Activated T-cell treated with anti-CD3 and anti-CD28 coated beads, Interleukin-2, amount 50 U/mL, for 4 hours (primary cell): ENCODE results near the gene SLC22A5. TPM values are rescaled to one million over a fixed set of nuclear protein-coding genes. Genes with fewer than 3 reads are reported as not detected.
A peak's percentile ranks its signal among the peaks of the same experiment; 100 is the strongest.

Experiments
- ATAC-seq, 2 donors: fragments of 200-7000 bp; cut with Tn5 transposase; one replicate each; pipeline ENCODE4 v1.10.0; 2021
- DNase-seq: peaks from one replicate; pipeline ENCODE4 v3.0.0-alpha.2; 2020
- H3K27me3 Mint-ChIP-seq: one replicate; pipeline ENCODE4 v1.8.0; 2021; ENCODE audit warnings: low read depth, mixed read lengths
- H3K36me3 Mint-ChIP-seq: one replicate; pipeline ENCODE4 v1.8.0; 2022; ENCODE audit warnings: mixed read lengths; ENCODE audit not compliant: insufficient read depth
- H3K4me1 Mint-ChIP-seq: one replicate; pipeline ENCODE4 v1.8.0; 2021; ENCODE audit warnings: low read depth, mixed read lengths
- H3K4me3 Mint-ChIP-seq: one replicate; pipeline ENCODE4 v1.8.0; 2021; ENCODE audit warnings: mild to moderate bottlenecking, moderate library complexity, mixed read lengths
- H3K9me3 Mint-ChIP-seq: one replicate; pipeline ENCODE4 v1.8.0; 2021; ENCODE audit warnings: mixed read lengths
- total RNA-seq, 3 donors: library from RNA; stranded (reverse); gene quantifications; one replicate each; pipeline ENCODE4 v1.2.1, GENCODE V29; 2021

The SLC22A5 gene
- total RNA-seq, 3 donors from 2014 or later: 4.4 to 6.3 (median 5.7) TPM

GRCh38 chr5:132354381-132355139, 14.9 kb upstream of the SLC22A5 start:
- H3K27me3 Mint-ChIP-seq: no peaks in the 10 kb centered on the region
- H3K4me1 Mint-ChIP-seq: no peaks in the 10 kb centered on the region
- DNase-seq (no peak), ATAC-seq (no peak)
- peaks cover 26% of the 10 kb centered on the region for H3K36me3 Mint-ChIP-seq
- H3K4me3 Mint-ChIP-seq: no peak overlapping the region
- no peaks in the 10 kb centered on the region for H3K9me3 Mint-ChIP-seq

DNA sequence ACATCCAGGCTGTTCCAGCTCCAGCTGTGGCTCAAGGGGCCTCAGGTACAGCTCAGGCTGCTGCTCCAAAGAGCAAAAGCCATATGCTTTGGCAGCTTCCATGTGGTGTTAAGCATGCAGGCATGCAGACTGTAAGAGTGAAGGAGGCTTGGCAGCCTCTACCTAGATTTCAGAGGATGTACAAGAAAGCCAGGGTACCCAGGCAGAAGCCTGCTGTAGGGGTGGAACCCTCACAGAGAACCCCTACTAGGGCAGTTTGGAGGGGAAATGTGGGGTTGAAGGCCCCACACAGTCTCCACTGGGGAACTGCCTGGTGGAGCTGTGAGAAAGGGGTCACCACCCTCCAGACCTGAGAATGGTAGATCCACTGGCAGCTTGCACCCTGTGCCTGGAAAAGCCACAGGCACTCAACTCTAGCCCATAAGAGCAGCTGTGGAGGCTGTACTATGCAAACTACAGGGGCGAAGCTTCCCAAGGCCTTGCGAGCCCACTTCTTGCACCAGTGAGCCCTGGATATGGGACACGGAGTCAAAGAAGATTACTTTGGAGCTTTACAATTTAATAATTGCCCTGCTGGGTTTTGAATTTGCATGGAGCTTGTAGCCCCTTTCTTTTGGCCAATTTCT, 14.3 kb upstream of the SLC22A5 start:
- no peak for DNase-seq
- Mint-ChIP-seq H3K36me3 (peaks cover 22% of the 10 kb centered on the region), H3K9me3 (no peaks in the 10 kb centered on the region), H3K4me1 (no peaks in the 10 kb centered on the region), H3K27me3 (no peaks in the 10 kb centered on the region), H3K4me3 (no peak overlapping the region)
- ATAC-seq: no peak

DNA sequence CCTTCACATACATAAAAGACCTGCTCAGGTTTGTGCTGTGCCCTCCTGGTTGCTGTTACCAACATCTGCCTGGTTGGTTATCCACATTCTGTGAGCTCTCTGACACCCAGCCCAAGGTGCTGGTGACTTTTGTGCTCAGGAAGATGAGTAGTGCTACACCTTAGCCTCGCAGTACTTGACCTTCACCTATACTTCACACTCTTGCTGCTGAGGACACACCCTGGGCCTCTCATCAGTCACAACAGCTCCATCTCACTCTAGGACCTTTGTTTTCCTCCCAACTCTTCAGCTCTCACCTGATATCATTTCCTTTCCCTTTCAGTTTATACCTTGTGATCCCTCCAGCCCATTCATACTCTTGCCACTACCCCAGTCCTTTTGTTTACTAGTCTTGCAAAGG, 10.7 kb upstream of the SLC22A5 start:
- Mint-ChIP-seq H3K27me3 (no peaks in the 10 kb centered on the region), H3K4me3 (no peak overlapping the region), H3K36me3 (peaks cover 22% of the 10 kb centered on the region), H3K4me1 (no peaks in the 10 kb centered on the region), H3K9me3 (no peaks in the 10 kb centered on the region)
- DNase-seq: no peak
- no peak for ATAC-seq

DNA sequence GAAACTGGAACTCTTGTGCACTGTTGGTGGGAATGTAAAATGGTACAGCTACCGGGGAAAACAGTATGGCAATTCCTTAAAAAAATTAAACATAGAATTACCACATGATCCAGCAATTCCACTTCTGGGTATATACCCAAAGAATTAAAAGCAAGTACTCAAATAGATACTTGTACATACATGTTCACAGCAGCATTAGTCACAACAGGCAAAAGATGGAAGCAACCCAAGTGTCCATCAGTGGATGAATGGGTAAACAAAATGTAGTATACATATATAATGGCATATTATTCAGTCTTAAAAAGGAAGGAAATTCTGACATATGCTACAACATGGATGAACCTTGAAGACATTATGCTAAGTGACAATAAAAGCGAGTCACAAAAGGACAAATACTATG, 7.4 kb upstream of the SLC22A5 start:
- H3K9me3 Mint-ChIP-seq: no peaks in the 10 kb centered on the region
- no peak for ATAC-seq
- no peaks in the 10 kb centered on the region for H3K4me1 Mint-ChIP-seq
- no peaks in the 10 kb centered on the region for H3K27me3 Mint-ChIP-seq
- no peak overlapping the region for H3K4me3 Mint-ChIP-seq
- no peak for DNase-seq
- H3K36me3 Mint-ChIP-seq: peaks cover 18% of the 10 kb centered on the region

- no peak for DNase-seq
Measured at GRCh38 chr5:132363431-132364112, 5.9 kb upstream of the SLC22A5 start.

GRCh38 chr5:132364319-132364718, 5.2 kb upstream of the SLC22A5 start:
- peaks cover 4% of the 10 kb centered on the region for H3K4me1 Mint-ChIP-seq
- H3K27me3 Mint-ChIP-seq: no peaks in the 10 kb centered on the region
- H3K36me3 Mint-ChIP-seq: peaks cover 18% of the 10 kb centered on the region
- H3K4me3 Mint-ChIP-seq: no peak overlapping the region
- ATAC-seq: no peak
- DNase-seq: no peak
- H3K9me3 Mint-ChIP-seq: no peaks in the 10 kb centered on the region

More at GRCh38 chr5:132363431-132364112, 5.9 kb upstream of the SLC22A5 start:
- Mint-ChIP-seq H3K36me3 (peaks cover 18% of the 10 kb centered on the region), H3K4me1 (no peaks in the 10 kb centered on the region), H3K27me3 (no peaks in the 10 kb centered on the region), H3K4me3 (no peak overlapping the region), H3K9me3 (no peaks in the 10 kb centered on the region)
- ATAC-seq: peak; percentile 28 to 34

DNA sequence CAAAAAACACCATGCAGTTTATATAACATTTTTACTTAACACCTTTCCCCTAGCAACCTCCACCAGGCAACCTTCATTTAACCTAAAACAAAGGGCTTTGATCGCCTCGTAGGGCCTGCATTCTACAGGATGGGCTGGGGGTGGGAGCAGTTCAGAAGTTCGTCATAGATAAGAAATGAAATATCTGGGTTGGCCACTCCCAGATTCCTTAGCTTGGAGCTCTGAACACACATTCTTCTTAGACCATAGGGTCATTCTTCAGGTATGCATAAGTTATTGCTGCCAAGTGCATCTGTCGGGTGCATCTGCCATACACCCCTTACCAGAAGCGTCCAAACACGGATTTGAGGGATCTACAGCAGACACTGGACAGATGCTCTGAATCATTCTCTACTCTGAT, 4.3 kb upstream of the SLC22A5 start:
- H3K4me1 Mint-ChIP-seq: peaks cover 5% of the 10 kb centered on the region
- H3K27me3 Mint-ChIP-seq: no peaks in the 10 kb centered on the region
- H3K9me3 Mint-ChIP-seq: no peaks in the 10 kb centered on the region
- ATAC-seq (no peak), DNase-seq (no peak)
- peaks cover 16% of the 10 kb centered on the region for H3K36me3 Mint-ChIP-seq
- no peak overlapping the region for H3K4me3 Mint-ChIP-seq

- no peak for ATAC-seq
- H3K36me3 Mint-ChIP-seq: peaks cover 11% of the 10 kb centered on the region
- DNase-seq: no peak
- no peak overlapping the region for H3K4me3 Mint-ChIP-seq
- no peaks in the 10 kb centered on the region for H3K27me3 Mint-ChIP-seq
- H3K9me3 Mint-ChIP-seq: no peaks in the 10 kb centered on the region
- peaks cover 28% of the 10 kb centered on the region for H3K4me1 Mint-ChIP-seq
Measured at GRCh38 chr5:132368186-132368585, 1.3 kb upstream of the SLC22A5 start.

GRCh38 chr5:132369007-132369473, 470 bp upstream of the SLC22A5 start:
- H3K4me1 Mint-ChIP-seq: peaks cover 28% of the 10 kb centered on the region
- peak overlapping the region; percentile 73 for H3K4me3 Mint-ChIP-seq
- ATAC-seq (no peak), DNase-seq (no peak)
- H3K9me3 Mint-ChIP-seq: no peaks in the 10 kb centered on the region
- H3K27me3 Mint-ChIP-seq: no peaks in the 10 kb centered on the region
- H3K36me3 Mint-ChIP-seq: peaks cover 4% of the 10 kb centered on the region

GRCh38 chr5:132370181-132370970, 866 bp downstream of the SLC22A5 start:
- H3K27me3 Mint-ChIP-seq: no peaks in the 10 kb centered on the region
- H3K36me3 Mint-ChIP-seq: no peaks in the 10 kb centered on the region
- no peaks in the 10 kb centered on the region for H3K9me3 Mint-ChIP-seq
- H3K4me3 Mint-ChIP-seq: peak overlapping the region; percentile 73
- H3K4me1 Mint-ChIP-seq: peaks cover 28% of the 10 kb centered on the region
- ATAC-seq: no peak
- DNase-seq: no peak

- Mint-ChIP-seq H3K27me3 (no peaks in the 10 kb centered on the region), H3K4me3 (peak overlapping the region; percentile 73), H3K9me3 (no peaks in the 10 kb centered on the region), H3K36me3 (no peaks in the 10 kb centered on the region), H3K4me1 (peaks cover 28% of the 10 kb centered on the region)
- ATAC-seq (no peak), DNase-seq (no peak)
Measured at GRCh38 chr5:132370971-132371602, 1.6 kb downstream of the SLC22A5 start.

DNA sequence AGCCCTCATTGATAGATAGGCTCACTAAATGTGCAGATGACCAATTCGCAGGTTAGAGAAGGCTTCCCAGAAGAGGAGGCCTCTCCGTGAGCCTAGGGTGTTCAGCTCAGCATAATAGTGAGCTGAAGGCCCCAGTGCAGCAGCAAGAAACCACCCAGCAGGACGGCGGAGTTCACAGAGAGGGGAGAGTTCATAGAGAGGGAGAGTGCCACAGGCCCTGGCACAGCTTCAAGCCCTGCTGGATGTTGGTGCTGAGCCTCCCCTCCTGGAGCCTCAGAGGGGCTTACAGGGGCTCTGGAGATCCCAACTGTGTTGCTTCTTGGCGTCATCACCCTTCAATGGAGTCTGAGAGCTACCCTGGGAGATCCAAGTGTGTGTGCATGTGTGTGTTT, 2.1 kb downstream of the SLC22A5 start:
- ATAC-seq (no peak), DNase-seq (no peak)
- no peaks in the 10 kb centered on the region for H3K9me3 Mint-ChIP-seq
- H3K4me3 Mint-ChIP-seq: peak overlapping the region; percentile 73
- peaks cover 28% of the 10 kb centered on the region for H3K4me1 Mint-ChIP-seq
- no peaks in the 10 kb centered on the region for H3K27me3 Mint-ChIP-seq
- no peaks in the 10 kb centered on the region for H3K36me3 Mint-ChIP-seq

- Mint-ChIP-seq H3K4me1 (peaks cover 28% of the 10 kb centered on the region), H3K4me3 (no peak overlapping the region), H3K9me3 (no peaks in the 10 kb centered on the region), H3K36me3 (no peaks in the 10 kb centered on the region), H3K27me3 (no peaks in the 10 kb centered on the region)
- no peak for DNase-seq
- no peak for ATAC-seq
Measured at GRCh38 chr5:132372127-132372526, 2.6 kb downstream of the SLC22A5 start.

DNA sequence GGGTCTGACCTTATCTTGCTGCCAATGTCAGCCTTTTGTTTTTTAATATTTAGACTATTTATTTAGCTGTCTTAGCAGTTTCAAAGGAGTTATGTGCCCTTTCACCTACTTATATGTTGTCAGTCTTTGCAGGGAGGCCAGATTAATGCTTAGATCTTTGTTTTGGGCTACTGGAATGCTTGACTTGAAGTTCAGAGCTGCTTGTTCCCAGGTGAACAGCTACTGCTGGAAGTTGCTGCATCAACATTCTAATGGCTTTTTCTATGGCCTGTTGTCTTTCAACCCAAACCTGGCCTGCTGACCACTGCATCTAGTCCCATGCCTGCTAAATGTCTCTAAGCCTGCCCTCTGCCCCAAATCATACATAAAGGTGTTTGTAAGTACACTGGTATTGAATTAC, 3.0 kb downstream of the SLC22A5 start:
- peaks cover 28% of the 10 kb centered on the region for H3K4me1 Mint-ChIP-seq
- ATAC-seq: no peak
- no peaks in the 10 kb centered on the region for H3K27me3 Mint-ChIP-seq
- no peak overlapping the region for H3K4me3 Mint-ChIP-seq
- no peak for DNase-seq
- no peaks in the 10 kb centered on the region for H3K9me3 Mint-ChIP-seq
- no peaks in the 10 kb centered on the region for H3K36me3 Mint-ChIP-seq
